Upper lobe of left lung (tissue), 6 donors: Measurements from ENCODE around the gene DIAPH1. TPM values are rescaled to one million over a fixed set of nuclear protein-coding genes. Genes with fewer than 3 reads are reported as not detected.

Experiments
- ATAC-seq, 2 donors: fragments of 200-7000 bp; cut with Tn5 transposase; one replicate each; pipeline ENCODE4 v1.9.1; 2022; ENCODE audit warnings: mild to moderate bottlenecking in 2 of 2, moderate library complexity in 2 of 2; ENCODE audit not compliant: low FRiP score in 2 of 2
- DNase-seq, 2 donors: peaks; one replicate each; pipeline ENCODE4 v3.0.0-alpha.2; 2019 to 2020
- H3K27ac ChIP-seq, 4 donors: fragments of 200-600 bp; sonication (generic); one replicate each; pipeline ENCODE4 v1.5.1; 2016 to 2019
- H3K27me3 ChIP-seq, 4 donors: fragments of 200-600 bp; sonication (generic); one replicate each; pipeline ENCODE4 v1.5.1; 2017 to 2019
- H3K36me3 ChIP-seq, 4 donors: fragments of 200-600 bp; sonication (generic); one replicate each; pipeline ENCODE4 v1.5.1; 2016 to 2019
- H3K4me1 ChIP-seq, 4 donors: fragments of 200-600 bp; sonication (generic); one replicate each; pipeline ENCODE4 v1.5.1; 2018 to 2019
- H3K4me3 ChIP-seq, 4 donors: fragments of 200-600 bp; sonication (generic); one replicate each; pipeline ENCODE4 v1.5.1; 2017 to 2019; ENCODE audit warnings: mild to moderate bottlenecking in 2 of 4, moderate library complexity in 1 of 4
- H3K9me3 ChIP-seq, 4 donors: fragments of 200-600 bp; sonication (generic); one replicate each; pipeline ENCODE4 v1.5.1; 2018 to 2019
- EP300 ChIP-seq, 4 donors: sonication (generic); formaldehyde crosslinking; IDR thresholded peaks; one replicate each; pipeline ENCODE4 v1.5.1; 2017; ENCODE audit warnings: antibody characterized with exemption in 4 of 4, control low read depth in 2 of 4
- POLR2A ChIP-seq, 4 donors: fragments of 450-650 bp; IDR thresholded peaks; one replicate each; pipeline ENCODE4 v1.5.1; 2016 to 2017; ENCODE audit warnings: antibody characterized with exemption in 4 of 4, mild to moderate bottlenecking in 2 of 4
- POLR2AphosphoS5 ChIP-seq, 2 donors: sonication (generic); formaldehyde crosslinking; IDR thresholded peaks; one replicate each; pipeline ENCODE4 v1.5.1; 2017; ENCODE audit warnings: antibody characterized with exemption in 2 of 2
- WGBS, 2 donors: methylation state at CpG; one replicate each; pipeline ENCODE4 v1.1.5; 2017 to 2018; 5-methylcytosine and 5-hydroxymethylcytosine counted together
- total RNA-seq, 6 donors: library from RNA; depleted of rRNA in 4 of 6; stranded (reverse); fragments of >200 nt in 4 of 6; gene quantifications; one replicate each; pipeline versions ENCODE4 v1.1.0 to v1.2.1, GENCODE V29; 2016 to 2021
- TF ChIP-seq, protein P1 (sequence below), 6 experiments: fragments of 450-650 bp in 4 of 6; fragments of 200-600 bp in 2 of 6; sonication (generic) in 2 of 6; IDR thresholded peaks; one replicate each; pipeline ENCODE4 v1.5.1; 2016 to 2019; ENCODE audit warnings: antibody characterized with exemption in 6 of 6
- donor health status: DM: no; HTN: no; CAD: no; lungs with moderate emphysema.
- donor health status: DM: no; HTN: yes; CAD: no; lungs with severe emphysema.

DIAPH1 gene
- total RNA-seq, 6 donors from 2014 or later: 96.4 to 175 (median 133) TPM

DNA sequence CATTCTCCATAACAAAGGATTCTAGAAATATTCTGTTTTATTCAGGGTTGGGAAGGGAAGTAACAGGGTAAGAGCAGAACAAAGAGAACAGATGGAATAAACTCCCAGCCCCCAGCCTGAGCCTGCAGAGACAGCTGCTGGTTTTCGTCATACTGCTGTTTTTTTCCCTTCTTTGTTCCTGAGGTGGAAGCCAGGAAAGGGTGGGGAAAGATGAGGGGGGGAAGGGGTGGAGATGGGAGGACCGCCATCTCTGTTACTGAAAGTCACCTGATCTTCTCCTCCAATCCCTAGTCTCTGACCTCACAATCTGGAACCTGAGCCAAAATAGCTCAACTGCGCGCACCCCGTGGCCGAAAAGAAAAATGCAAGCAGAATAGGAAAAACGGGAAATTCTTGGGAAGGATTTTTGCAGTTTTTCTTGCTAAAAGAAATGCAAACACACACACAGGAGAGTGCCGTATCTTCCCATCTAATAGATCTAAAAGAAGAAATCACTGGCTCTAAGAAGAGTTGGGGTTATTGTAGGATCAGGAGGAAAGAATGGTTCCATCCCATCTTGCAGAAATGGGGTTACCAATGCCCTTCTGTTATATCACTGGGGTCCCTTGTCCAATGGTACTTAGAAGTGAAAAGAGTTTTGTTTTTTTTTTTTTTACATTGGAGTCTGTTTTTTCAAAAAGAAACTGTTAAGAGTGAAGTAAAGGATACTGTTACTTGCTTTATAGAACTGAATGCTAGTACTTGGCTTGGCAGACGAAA lies 57.9 kb downstream of the DIAPH1 start:
- TF ChIP-seq POLR2A (IDR thresholded peaks at IDR 0.05) (peak in 1 of 4 donors; percentile 29), EP300 (IDR thresholded peaks at IDR 0.05) (peak; percentile 68 to 97 (median 74)), POLR2AphosphoS5 (IDR thresholded peaks at IDR 0.05) (peak; percentile 77 to 90)
- TF ChIP-seq, protein P1, sequence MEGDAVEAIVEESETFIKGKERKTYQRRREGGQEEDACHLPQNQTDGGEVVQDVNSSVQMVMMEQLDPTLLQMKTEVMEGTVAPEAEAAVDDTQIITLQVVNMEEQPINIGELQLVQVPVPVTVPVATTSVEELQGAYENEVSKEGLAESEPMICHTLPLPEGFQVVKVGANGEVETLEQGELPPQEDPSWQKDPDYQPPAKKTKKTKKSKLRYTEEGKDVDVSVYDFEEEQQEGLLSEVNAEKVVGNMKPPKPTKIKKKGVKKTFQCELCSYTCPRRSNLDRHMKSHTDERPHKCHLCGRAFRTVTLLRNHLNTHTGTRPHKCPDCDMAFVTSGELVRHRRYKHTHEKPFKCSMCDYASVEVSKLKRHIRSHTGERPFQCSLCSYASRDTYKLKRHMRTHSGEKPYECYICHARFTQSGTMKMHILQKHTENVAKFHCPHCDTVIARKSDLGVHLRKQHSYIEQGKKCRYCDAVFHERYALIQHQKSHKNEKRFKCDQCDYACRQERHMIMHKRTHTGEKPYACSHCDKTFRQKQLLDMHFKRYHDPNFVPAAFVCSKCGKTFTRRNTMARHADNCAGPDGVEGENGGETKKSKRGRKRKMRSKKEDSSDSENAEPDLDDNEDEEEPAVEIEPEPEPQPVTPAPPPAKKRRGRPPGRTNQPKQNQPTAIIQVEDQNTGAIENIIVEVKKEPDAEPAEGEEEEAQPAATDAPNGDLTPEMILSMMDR (IDR thresholded peaks at IDR 0.05): peak; percentile 76 to 91 (median 81)
- 28 to 29% methylated on average over 9 of the region's 9 CpGs for WGBS, 2 donors
- ATAC-seq: peak; percentile 84 to 88
- H3K4me1 ChIP-seq: peaks cover 33 to 42% (median 39%) of the 10 kb centered on the region in 4 donors
- H3K36me3 ChIP-seq: peaks cover 0 to 19% (median 0%) of the 10 kb centered on the region in 4 donors
- H3K27ac ChIP-seq: peak overlapping the region; percentile 74 to 89 (median 86)
- no peaks in the 10 kb centered on the region for H3K27me3 ChIP-seq
- no peaks in the 10 kb centered on the region for H3K9me3 ChIP-seq
- H3K4me3 ChIP-seq: peak overlapping the region in 1 of 4 donors; percentile 19
- peak in 1 of 2 donors; percentile 80 for DNase-seq

DNA sequence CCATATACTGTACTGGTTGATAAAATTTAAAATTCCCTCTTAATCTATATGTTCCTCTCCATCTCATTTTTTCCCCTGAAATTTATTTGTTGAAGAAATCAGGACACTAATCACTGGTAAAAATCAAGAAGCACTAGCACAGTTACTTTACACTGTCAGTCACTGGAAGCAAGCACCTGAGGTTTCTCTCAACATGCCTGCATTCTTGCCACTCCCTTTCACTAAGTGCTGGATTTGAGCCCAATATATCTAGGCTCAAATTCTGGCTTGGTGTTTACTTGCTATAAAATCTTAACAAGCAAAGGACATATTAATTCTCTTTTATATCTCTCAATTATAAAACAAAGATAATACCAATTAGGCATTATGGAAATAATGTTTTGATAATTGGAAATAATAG lies 58.6 kb downstream of the DIAPH1 start:
- H3K4me1 ChIP-seq: peaks cover 33 to 42% (median 39%) of the 10 kb centered on the region in 4 donors
- DNase-seq: peak in 1 of 2 donors; percentile 46
- H3K9me3 ChIP-seq: no peaks in the 10 kb centered on the region
- TF ChIP-seq, protein P1 (IDR thresholded peaks at IDR 0.05): no peak
- TF ChIP-seq EP300 (IDR thresholded peaks at IDR 0.05): peak in 1 of 4 donors; percentile 29
- no peaks in the 10 kb centered on the region for H3K27me3 ChIP-seq
- H3K27ac ChIP-seq: peak overlapping the region; percentile 74 to 89 (median 86)
- H3K36me3 ChIP-seq: peaks cover 0 to 11% (median 0%) of the 10 kb centered on the region in 4 donors
- H3K4me3 ChIP-seq: peak overlapping the region in 1 of 4 donors; percentile 19
- ATAC-seq: peak in 1 of 2 donors; percentile 60

DNA sequence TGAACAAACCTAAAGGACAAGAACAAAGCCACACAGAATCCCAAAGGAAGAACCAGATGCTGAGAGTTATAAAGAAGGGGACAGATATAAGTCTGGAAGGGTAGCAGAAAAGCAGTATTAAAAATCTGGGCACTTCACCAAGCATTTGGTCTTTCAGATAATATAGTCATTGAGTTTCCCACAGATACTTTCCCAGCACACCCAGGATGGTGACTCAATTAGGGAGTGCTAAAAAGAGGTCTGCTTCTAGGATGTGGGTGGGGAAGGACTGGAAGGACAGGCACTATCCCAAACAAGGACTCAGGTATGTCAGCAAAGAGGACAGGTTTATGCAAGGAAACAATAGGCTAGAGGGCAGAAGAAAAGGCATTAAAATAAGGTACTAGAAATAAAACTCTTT lies 59.3 kb downstream of the DIAPH1 start:
- H3K27ac ChIP-seq: peak overlapping the region; percentile 74 to 89 (median 86)
- ATAC-seq (no peak), DNase-seq (peak in 1 of 2 donors; percentile 28)
- TF ChIP-seq EP300 (IDR thresholded peaks at IDR 0.05) (peak in 1 of 4 donors; percentile 57), POLR2A (IDR thresholded peaks at IDR 0.05) (no peak)
- peaks cover 31 to 42% (median 38%) of the 10 kb centered on the region in 4 donors for H3K4me1 ChIP-seq
- H3K4me3 ChIP-seq: no peak overlapping the region
- no peaks in the 10 kb centered on the region for H3K27me3 ChIP-seq
- H3K36me3 ChIP-seq: peaks cover 0 to 15% (median 0%) of the 10 kb centered on the region in 4 donors
- H3K9me3 ChIP-seq: no peaks in the 10 kb centered on the region

DNA sequence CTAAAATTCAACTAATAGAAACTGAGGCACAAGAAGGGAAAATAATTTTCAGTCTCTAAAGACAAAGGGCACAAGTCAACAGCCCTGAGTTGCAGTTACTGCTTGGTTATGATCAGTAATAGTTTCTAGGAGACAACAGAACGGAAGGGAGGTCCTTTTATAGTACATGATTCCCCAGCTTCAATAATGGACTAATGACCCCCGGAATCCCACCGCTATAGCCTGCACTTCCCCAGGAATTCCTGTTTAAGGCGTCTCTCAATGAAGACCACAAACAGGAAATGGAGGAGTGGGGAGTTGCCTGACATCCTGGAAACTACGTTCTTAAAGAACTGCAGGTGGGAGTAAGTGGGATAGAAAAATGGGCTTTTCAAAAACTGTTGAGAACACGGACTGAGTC lies 60.6 kb downstream of the DIAPH1 start:
- peak overlapping the region in 1 of 4 donors; percentile 10 for H3K4me3 ChIP-seq
- TF ChIP-seq, protein P1 (IDR thresholded peaks at IDR 0.05): peak in 2 of 6 experiments; percentile 2 to 19
- TF ChIP-seq POLR2AphosphoS5 (IDR thresholded peaks at IDR 0.05) (peak in 1 of 2 donors; percentile 38), EP300 (IDR thresholded peaks at IDR 0.05) (peak in 3 of 4 donors; percentile 60 to 83 (median 81)), POLR2A (IDR thresholded peaks at IDR 0.05) (no peak)
- ATAC-seq (no peak), DNase-seq (no peak)
- WGBS, 2 donors: 37 to 51% methylated on average over 6 of the region's 6 CpGs
- peaks cover 0 to 19% (median 0%) of the 10 kb centered on the region in 4 donors for H3K36me3 ChIP-seq
- no peaks in the 10 kb centered on the region for H3K9me3 ChIP-seq
- peak overlapping the region; percentile 74 to 89 (median 86) for H3K27ac ChIP-seq
- H3K4me1 ChIP-seq: peaks cover 27 to 38% (median 31%) of the 10 kb centered on the region in 4 donors
- H3K27me3 ChIP-seq: no peaks in the 10 kb centered on the region

DNA sequence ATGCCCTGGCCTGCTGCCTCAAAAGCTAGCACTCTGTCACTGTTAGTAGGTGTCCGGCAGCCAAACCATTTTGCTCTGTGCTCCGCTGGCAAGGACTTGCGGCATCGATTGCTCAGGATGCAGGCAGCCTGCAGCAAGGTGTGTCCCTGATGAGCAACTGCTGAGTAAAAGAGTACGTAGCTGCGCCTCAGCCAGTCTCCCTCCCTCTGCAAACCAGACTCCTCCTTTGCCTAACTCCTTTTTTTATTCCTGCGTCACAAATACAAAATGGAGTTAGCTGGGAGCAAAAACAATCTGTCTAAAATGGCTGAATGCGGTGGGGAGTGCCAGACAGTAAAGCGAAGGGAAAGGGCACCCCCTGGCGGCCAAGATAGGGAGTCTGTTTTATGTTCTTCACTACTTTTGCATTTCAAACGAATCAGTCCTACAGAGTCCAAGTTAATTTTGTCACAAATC lies 61.1 kb downstream of the DIAPH1 start:
- WGBS, 2 donors: 41 to 61% methylated on average over 11 of the region's 11 CpGs
- H3K4me3 ChIP-seq: peak overlapping the region in 1 of 4 donors; percentile 10
- peaks cover 0 to 20% (median 0%) of the 10 kb centered on the region in 4 donors for H3K36me3 ChIP-seq
- H3K27me3 ChIP-seq: no peaks in the 10 kb centered on the region
- H3K9me3 ChIP-seq: no peaks in the 10 kb centered on the region
- peak overlapping the region; percentile 74 to 89 (median 86) for H3K27ac ChIP-seq
- TF ChIP-seq POLR2AphosphoS5 (IDR thresholded peaks at IDR 0.05) (peak; percentile 71 to 73), EP300 (IDR thresholded peaks at IDR 0.05) (no peak), POLR2A (IDR thresholded peaks at IDR 0.05) (no peak)
- TF ChIP-seq, protein P1 (IDR thresholded peaks at IDR 0.05): peak; percentile 62 to 82 (median 76)
- peaks cover 27 to 38% (median 31%) of the 10 kb centered on the region in 4 donors for H3K4me1 ChIP-seq
- peak; percentile 79 to 89 for ATAC-seq
- DNase-seq: peak in 1 of 2 donors; percentile 73
